K562 treated with DMSO at 1 percent for 48 hours (cell line): ENCODE measurements around the gene MGAT4C. TPM values are rescaled to one million over a fixed set of nuclear protein-coding genes. Genes with fewer than 3 reads are reported as not detected.

Experiments used
- total RNA-seq: library from RNA; unstranded; fragments of 300-600 nt; gene quantifications from 2 replicates; pipeline ENCODE4 v1.2.3, GENCODE V29; 2022; ENCODE audit warnings: low replicate concordance; ENCODE audit errors: extremely low read depth

The MGAT4C gene
- total RNA-seq: not detected in 2 replicates

GRCh38 chr12:86256163-86256562 is at the start of gene MGAT4C:
TSS of gene MGAT4C (minus strand) at chr12:86256391.

